Transverse colon (tissue), 3 donors: ENCODE measurements around the gene PSMD4.

ENCODE experiments used
- CTCF ChIP-seq, 5 experiments: fragments of 200-600 bp in 3 of 5; fragments of 450-650 bp in 2 of 5; sonication (generic) in 3 of 5; IDR thresholded peaks; 1 replicate in 2 of 5; 2 replicates in 3 of 5; pipeline ENCODE4 v1.5.1; 2016 to 2017; ENCODE audit warnings: antibody characterized with exemption in 5 of 5, inconsistent platforms in 3 of 5, mild to moderate bottlenecking in 2 of 5, moderate library complexity in 1 of 5
- EP300 ChIP-seq: sonication (generic); formaldehyde crosslinking; IDR thresholded peaks from one replicate; pipeline ENCODE4 v1.6.1; 2017; ENCODE audit warnings: antibody characterized with exemption, low read depth

GRCh38 chr1:151251656-151252470 is 2.7 kb upstream of the PSMD4 start:
- TF ChIP-seq CTCF (IDR thresholded peaks at IDR 0.05) (peak; percentile 77 to 88 (median 83)), EP300 (no peak)
